ENCODE results near the gene NARS2. TPM values are rescaled to one million over a fixed set of nuclear protein-coding genes. Genes with fewer than 3 reads are reported as not detected.

The NARS2 gene, protein sequence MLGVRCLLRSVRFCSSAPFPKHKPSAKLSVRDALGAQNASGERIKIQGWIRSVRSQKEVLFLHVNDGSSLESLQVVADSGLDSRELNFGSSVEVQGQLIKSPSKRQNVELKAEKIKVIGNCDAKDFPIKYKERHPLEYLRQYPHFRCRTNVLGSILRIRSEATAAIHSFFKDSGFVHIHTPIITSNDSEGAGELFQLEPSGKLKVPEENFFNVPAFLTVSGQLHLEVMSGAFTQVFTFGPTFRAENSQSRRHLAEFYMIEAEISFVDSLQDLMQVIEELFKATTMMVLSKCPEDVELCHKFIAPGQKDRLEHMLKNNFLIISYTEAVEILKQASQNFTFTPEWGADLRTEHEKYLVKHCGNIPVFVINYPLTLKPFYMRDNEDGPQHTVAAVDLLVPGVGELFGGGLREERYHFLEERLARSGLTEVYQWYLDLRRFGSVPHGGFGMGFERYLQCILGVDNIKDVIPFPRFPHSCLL
- total RNA-seq (10 to 100 TPM; 13.2 to 24.5 (median 17.3) TPM), polyA plus RNA-seq (10 to 100 TPM; 14.0 to 15.4 TPM)
- long read RNA-seq, donor 1, transcript NARS2-201 (14 exons, 2,519 nt), result major isoform, 54 of 102 reads
- long read RNA-seq, donor 1, partial matches to known transcripts, result 2 of 102 reads
- long read RNA-seq, donor 1, other reads (novel, unspliced or antisense), result 46 of 102 reads
- long read RNA-seq, donor 2, transcript NARS2-201 (14 exons, 2,519 nt), result major isoform, 11 of 11 reads
- long read RNA-seq, donor 2, partial matches to known transcripts, result 0 of 11 reads
- long read RNA-seq, donor 2, other reads (novel, unspliced or antisense), result 0 of 11 reads
- long read RNA-seq, donor 3, transcript NARS2-201 (14 exons, 2,519 nt), result major isoform, 34 of 44 reads
- long read RNA-seq, donor 3, partial matches to known transcripts, result 1 of 44 reads
- long read RNA-seq, donor 3, other reads (novel, unspliced or antisense), result 9 of 44 reads

- DNase-seq, result peak; percentile 97 to 98 (median 98)
- intact Hi-C loops (cut with DNase I), result loop anchor here in 2 of 4 donors (5.0 to 10.0 kb wide), 2 partner anchors 160 to 422 kb away; partner anchors contain the start of gene GAB2 (in 1 of the 2)
- H3K27me3 ChIP-seq, result no peaks in the 10 kb centered on the region
- WGBS, 3 donors, result 0% methylated on average over 60 of the region's 60 CpGs
- TF ChIP-seq EP300 (IDR thresholded peaks at IDR 0.05), result no peak
- peak; percentile 97 for TF ChIP-seq POLR2A (IDR thresholded peaks at IDR 0.05)
- TF ChIP-seq, protein P1, sequence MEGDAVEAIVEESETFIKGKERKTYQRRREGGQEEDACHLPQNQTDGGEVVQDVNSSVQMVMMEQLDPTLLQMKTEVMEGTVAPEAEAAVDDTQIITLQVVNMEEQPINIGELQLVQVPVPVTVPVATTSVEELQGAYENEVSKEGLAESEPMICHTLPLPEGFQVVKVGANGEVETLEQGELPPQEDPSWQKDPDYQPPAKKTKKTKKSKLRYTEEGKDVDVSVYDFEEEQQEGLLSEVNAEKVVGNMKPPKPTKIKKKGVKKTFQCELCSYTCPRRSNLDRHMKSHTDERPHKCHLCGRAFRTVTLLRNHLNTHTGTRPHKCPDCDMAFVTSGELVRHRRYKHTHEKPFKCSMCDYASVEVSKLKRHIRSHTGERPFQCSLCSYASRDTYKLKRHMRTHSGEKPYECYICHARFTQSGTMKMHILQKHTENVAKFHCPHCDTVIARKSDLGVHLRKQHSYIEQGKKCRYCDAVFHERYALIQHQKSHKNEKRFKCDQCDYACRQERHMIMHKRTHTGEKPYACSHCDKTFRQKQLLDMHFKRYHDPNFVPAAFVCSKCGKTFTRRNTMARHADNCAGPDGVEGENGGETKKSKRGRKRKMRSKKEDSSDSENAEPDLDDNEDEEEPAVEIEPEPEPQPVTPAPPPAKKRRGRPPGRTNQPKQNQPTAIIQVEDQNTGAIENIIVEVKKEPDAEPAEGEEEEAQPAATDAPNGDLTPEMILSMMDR (IDR thresholded peaks at IDR 0.05), result peak in 1 of 3 donors; percentile 8
- H3K9me3 ChIP-seq, result no peaks in the 10 kb centered on the region
- peaks cover 6% of the 10 kb centered on the region for H3K4me1 ChIP-seq (ENCODE audit: insufficient read depth)
- peak within 1 kb of the TSS; percentile 51 for H3K4me3 ChIP-seq
- peak within 1 kb of the TSS; percentile 55 to 83 for H3K27ac ChIP-seq
- no peaks in the 10 kb centered on the region for H3K36me3 ChIP-seq
These were observed at the start of gene NARS2 for GRCh38 chr11:78574386-78575381. Gene NARS2, minus strand, starts transcription at chr11:78574864. Its CDS starts 376 bp downstream, at chr11:78574488.

- Histone ChIP-seq H3K36me3 (no peaks in the 10 kb centered on the region), H3K4me3 (no peak overlapping the region), H3K9me3 (no peaks in the 10 kb centered on the region), H3K27ac (no peak overlapping the region), H3K4me1 (ENCODE audit: insufficient read depth) (no peaks in the 10 kb centered on the region), H3K27me3 (no peaks in the 10 kb centered on the region)
- intact Hi-C loops (cut with DNase I), result no loop called here
- no peak for DNase-seq
- TF ChIP-seq EP300 (IDR thresholded peaks at IDR 0.05) (no peak), POLR2A (IDR thresholded peaks at IDR 0.05) (no peak)
- TF ChIP-seq, protein P1 (IDR thresholded peaks at IDR 0.05), result no peak
- WGBS, 3 donors, result 77 to 84% (median 83%) methylated on average over 5 of the region's 5 CpGs
These were observed 48.0 kb upstream of the NARS2 start for GRCh38 chr11:78622666-78623065.

- Histone ChIP-seq H3K27me3 (no peaks in the 10 kb centered on the region), H3K4me1 (ENCODE audit: insufficient read depth) (no peaks in the 10 kb centered on the region), H3K9me3 (no peaks in the 10 kb centered on the region), H3K36me3 (no peaks in the 10 kb centered on the region), H3K4me3 (no peak overlapping the region), H3K27ac (no peak overlapping the region)
- TF ChIP-seq, protein P1 (IDR thresholded peaks at IDR 0.05), result no peak
- TF ChIP-seq POLR2A (IDR thresholded peaks at IDR 0.05) (no peak), EP300 (IDR thresholded peaks at IDR 0.05) (no peak)
- WGBS, 3 donors, result 80 to 95% (median 88%) methylated on average over 2 of the region's 2 CpGs
- intact Hi-C loops (cut with DNase I), result no loop called here
- DNase-seq, result no peak
These were observed 45.5 kb upstream of the NARS2 start for GRCh38 chr11:78620159-78620558.

Data from ovary (tissue), 10 donors.